HEK293 (cell line): Measurements from ENCODE around the gene KCNMA1.

Experiments used
- ZBTB44 ChIP-seq: fragments of 450-650 bp; IDR thresholded peaks from 2 replicates; pipeline ENCODE4 v1.5.1; 2018; ENCODE audit warnings: missing biosample characterization, mild to moderate bottlenecking, missing genetic modification characterization
- ZNF121 ChIP-seq: fragments of 450-650 bp; formaldehyde crosslinking; IDR thresholded peaks from 2 replicates; pipeline ENCODE4 v1.5.1; 2016; ENCODE audit warnings: missing biosample characterization, missing genetic modification characterization

- TF ChIP-seq ZBTB44 (tag by site-specific recombination) (no peak), ZNF121 (tag by site-specific recombination) (no peak)
These were observed 143.8 kb downstream of the KCNMA1 start for GRCh38 chr10:77493851-77494261.
